ENCODE results near the gene LHCGR. TPM values are rescaled to one million over a fixed set of nuclear protein-coding genes. Genes with fewer than 3 reads are reported as not detected.
"Not testable (repeated sequence)": the region's sequence is repeated elsewhere in the genome, so short reads cannot be mapped to it uniquely, and the experiment has no call there.

The LHCGR gene
- total and polyA plus RNA-seq, 2 experiments from 2014 or later: 0.23 TPM; not detected in 1

GRCh38 chr2:48749291-48750127, 6.0 kb downstream of the LHCGR start:
- no peak overlapping the region for H3K4me2 ChIP-seq
- WGBS (ENCODE audit: low lambda C conversion rate, missing lambda C conversion rate): 36% methylated on average over 2 of the region's 2 CpGs
- H3K4me3 ChIP-seq: no peak overlapping the region
- no peaks in the 10 kb centered on the region for H4K20me1 ChIP-seq (ENCODE audit: insufficient read depth, poor library complexity, severe bottlenecking)
- H2AFZ ChIP-seq: no peak overlapping the region
- H3K79me2 ChIP-seq: no peaks in the 10 kb centered on the region
- no peaks in the 10 kb centered on the region for H3K9me3 ChIP-seq (ENCODE audit: low read depth)
- TF ChIP-seq CTCF (IDR thresholded peaks at IDR 0.05; ENCODE audit: poor library complexity) (no peak), EZH2 (IDR thresholded peaks at IDR 0.05; ENCODE audit: borderline replicate concordance) (no peak), EZH2phosphoT487 (IDR thresholded peaks at IDR 0.05; ENCODE audit: low read depth, severe bottlenecking, unreplicated experiment) (no peak)
- H3K4me1 ChIP-seq (ENCODE audit: insufficient read depth): no peaks in the 10 kb centered on the region
- no peak overlapping the region for H3K27ac ChIP-seq
- H3K9me2 ChIP-seq (replicated peaks; ENCODE audit: insufficient read depth): no peaks in the 10 kb centered on the region
- peaks cover 3% of the 10 kb centered on the region for H3K27me3 ChIP-seq
- no peak for DNase-seq (ENCODE audit: low spot score)
- H3K36me3 ChIP-seq (replicated peaks; ENCODE audit: insufficient read depth, low read depth): no peaks in the 10 kb centered on the region

- Histone ChIP-seq H3K79me2 (no peaks in the 10 kb centered on the region), H4K20me1 (ENCODE audit: insufficient read depth, poor library complexity, severe bottlenecking) (no peaks in the 10 kb centered on the region), H3K4me1 (ENCODE audit: insufficient read depth) (no peaks in the 10 kb centered on the region), H3K4me2 (no peak overlapping the region), H3K27ac (no peak overlapping the region), H3K9me2 (replicated peaks; ENCODE audit: insufficient read depth) (no peaks in the 10 kb centered on the region), H3K9me3 (ENCODE audit: low read depth) (no peaks in the 10 kb centered on the region), H3K4me3 (no peak overlapping the region), H3K36me3 (replicated peaks; ENCODE audit: insufficient read depth, low read depth) (no peaks in the 10 kb centered on the region), H3K27me3 (no peaks in the 10 kb centered on the region), H2AFZ (no peak overlapping the region)
- 94% methylated on average over 6 of the region's 6 CpGs for WGBS (ENCODE audit: low lambda C conversion rate, missing lambda C conversion rate)
- TF ChIP-seq CTCF (IDR thresholded peaks at IDR 0.05; ENCODE audit: poor library complexity) (no peak), EZH2 (IDR thresholded peaks at IDR 0.05; ENCODE audit: borderline replicate concordance) (no peak), EZH2phosphoT487 (IDR thresholded peaks at IDR 0.05; ENCODE audit: low read depth, severe bottlenecking, unreplicated experiment) (no peak)
- no peak for DNase-seq (ENCODE audit: low spot score)
These were observed 8.2 kb downstream of the LHCGR start for GRCh38 chr2:48747319-48747718.

GRCh38 chr2:48739236-48739635, 16.3 kb downstream of the LHCGR start:
- H3K4me3 ChIP-seq; H3K79me2 ChIP-seq; H4K20me1 ChIP-seq (ENCODE audit: insufficient read depth, poor library complexity, severe bottlenecking); H3K9me2 ChIP-seq (replicated peaks; ENCODE audit: insufficient read depth); H3K4me2 ChIP-seq; H3K36me3 ChIP-seq (replicated peaks; ENCODE audit: insufficient read depth, low read depth); H2AFZ ChIP-seq; H3K4me1 ChIP-seq (ENCODE audit: insufficient read depth); H3K27ac ChIP-seq; H3K27me3 ChIP-seq; H3K9me3 ChIP-seq (ENCODE audit: low read depth); DNase-seq (ENCODE audit: low spot score): not testable (repeated sequence)
- WGBS (ENCODE audit: low lambda C conversion rate, missing lambda C conversion rate): 98% methylated on average over 4 of the region's 4 CpGs

- 73% methylated on average over 2 of the region's 2 CpGs for WGBS (ENCODE audit: low lambda C conversion rate, missing lambda C conversion rate)
- H3K4me1 ChIP-seq (ENCODE audit: insufficient read depth): no peaks in the 10 kb centered on the region
- H3K4me3 ChIP-seq: no peak overlapping the region
- no peaks in the 10 kb centered on the region for H3K27me3 ChIP-seq
- H3K9me2 ChIP-seq (replicated peaks; ENCODE audit: insufficient read depth): no peaks in the 10 kb centered on the region
- H3K27ac ChIP-seq: no peak overlapping the region
- H3K4me2 ChIP-seq: no peak overlapping the region
- no peak for TF ChIP-seq EZH2phosphoT487 (IDR thresholded peaks at IDR 0.05; ENCODE audit: low read depth, severe bottlenecking, unreplicated experiment)
- no peak for TF ChIP-seq CTCF (IDR thresholded peaks at IDR 0.05; ENCODE audit: poor library complexity)
- no peak for TF ChIP-seq EZH2 (IDR thresholded peaks at IDR 0.05; ENCODE audit: borderline replicate concordance)
- no peak overlapping the region for H2AFZ ChIP-seq
- no peaks in the 10 kb centered on the region for H3K9me3 ChIP-seq (ENCODE audit: low read depth)
- no peaks in the 10 kb centered on the region for H3K36me3 ChIP-seq (replicated peaks; ENCODE audit: insufficient read depth, low read depth)
- H3K79me2 ChIP-seq: no peaks in the 10 kb centered on the region
- no peak for DNase-seq (ENCODE audit: low spot score)
- no peaks in the 10 kb centered on the region for H4K20me1 ChIP-seq (ENCODE audit: insufficient read depth, poor library complexity, severe bottlenecking)
These were observed 16.7 kb downstream of the LHCGR start for GRCh38 chr2:48738806-48739205.

All from hepatocyte (in vitro differentiated cells).